ENCODE measurements around the gene GRIK2.

- no peak for TF ChIP-seq POLR2AphosphoS5 (IDR thresholded peaks at IDR 0.05; ENCODE audit: low read depth, low read length)
- no peak for TF ChIP-seq POLR2A (IDR thresholded peaks at IDR 0.05; ENCODE audit: low read depth, low read length)
These were observed 282.7 kb downstream of the GRIK2 start for GRCh38 chr6:101676187-101676586.

Data from GM12892 (cell line).